ENCODE measurements around the gene JAKMIP2.
A peak's percentile ranks its signal among the peaks of the same experiment; 100 is the strongest.
"Not testable (repeated sequence)": the region's sequence is repeated elsewhere in the genome, so short reads cannot be mapped to it uniquely, and the experiment has no call there.

JAKMIP2 gene

DNA sequence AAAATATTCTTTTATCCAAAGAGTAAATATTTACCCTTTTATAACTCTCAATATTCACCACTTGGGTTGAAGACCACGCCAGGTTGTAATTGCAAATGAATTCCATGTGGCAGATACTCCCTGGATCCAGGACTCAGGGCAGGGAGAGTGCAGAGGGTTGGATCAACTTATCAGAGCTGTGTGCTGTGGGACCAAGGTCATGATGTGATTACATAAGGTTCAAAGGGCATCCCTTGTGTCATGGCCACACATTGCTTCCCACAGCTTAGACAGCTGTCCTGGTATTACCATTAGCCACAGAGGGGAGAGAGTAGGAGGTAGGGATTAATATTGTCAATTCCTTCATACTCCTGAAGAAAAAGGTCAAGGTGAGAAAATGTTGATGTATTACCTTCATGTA is 133.9 kb downstream of the JAKMIP2 start:
- DNase-seq (ENCODE audit: low read depth) = no peak

DNA sequence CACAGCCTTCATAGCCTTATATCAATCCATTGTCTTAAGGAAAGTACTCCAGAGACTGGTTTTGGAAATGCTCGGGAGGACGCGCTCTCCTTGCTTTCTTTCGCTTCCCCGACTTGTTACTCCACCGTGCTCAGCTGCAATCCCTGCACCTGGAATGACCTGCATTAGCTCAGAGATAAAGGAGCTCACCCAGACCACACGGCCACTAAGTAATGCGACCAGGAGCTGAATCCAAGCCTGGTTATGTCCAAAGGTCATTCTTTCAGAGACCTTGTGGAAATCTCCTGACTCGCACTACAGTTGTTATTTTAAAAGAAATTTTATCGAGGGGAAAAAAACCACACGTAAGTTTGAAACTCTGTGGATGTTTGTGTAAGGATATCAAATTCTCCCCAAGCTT is 137.3 kb downstream of the JAKMIP2 start:
- DNase-seq (ENCODE audit: low read depth) = no peak

DNA sequence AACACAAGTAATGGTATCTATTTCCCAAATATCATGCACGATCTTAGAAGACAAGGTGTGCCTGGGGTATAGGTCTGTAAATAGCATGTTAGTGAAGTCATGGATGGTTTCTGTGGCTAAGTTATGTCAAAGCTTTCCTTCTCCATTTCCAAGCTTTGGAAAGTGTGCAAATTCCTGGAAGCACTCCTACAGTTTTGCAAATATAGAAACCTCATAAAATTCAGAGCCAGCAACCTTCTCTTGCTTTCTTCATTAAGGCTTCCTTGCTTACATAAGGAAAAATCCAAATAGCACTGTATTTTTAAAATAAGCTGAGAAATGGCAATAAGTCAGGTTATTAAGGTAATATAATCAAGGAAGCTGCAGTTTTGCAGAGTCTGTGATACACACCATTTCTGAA is 138.1 kb downstream of the JAKMIP2 start:
- no peak for DNase-seq (ENCODE audit: low read depth)

DNA sequence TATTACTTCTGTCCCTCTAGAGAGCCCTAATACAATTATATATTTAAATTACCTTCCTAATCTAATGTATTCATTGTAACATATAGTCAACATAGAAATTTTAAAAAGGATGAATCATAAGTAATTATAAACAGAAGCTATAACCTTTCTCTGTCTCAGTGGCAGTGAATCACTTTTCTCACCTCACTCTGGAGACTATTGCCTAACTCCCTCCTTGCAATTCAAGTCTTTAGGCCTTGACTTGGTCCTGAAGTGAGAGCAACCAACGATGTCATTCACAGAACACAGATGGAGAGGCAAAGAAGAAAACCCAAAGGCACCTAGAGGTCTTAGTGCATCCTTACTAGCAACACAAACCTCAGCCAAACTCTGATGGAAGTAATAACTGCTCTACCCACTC is 139.4 kb downstream of the JAKMIP2 start:
- DNase-seq (ENCODE audit: low read depth) = no peak

DNA sequence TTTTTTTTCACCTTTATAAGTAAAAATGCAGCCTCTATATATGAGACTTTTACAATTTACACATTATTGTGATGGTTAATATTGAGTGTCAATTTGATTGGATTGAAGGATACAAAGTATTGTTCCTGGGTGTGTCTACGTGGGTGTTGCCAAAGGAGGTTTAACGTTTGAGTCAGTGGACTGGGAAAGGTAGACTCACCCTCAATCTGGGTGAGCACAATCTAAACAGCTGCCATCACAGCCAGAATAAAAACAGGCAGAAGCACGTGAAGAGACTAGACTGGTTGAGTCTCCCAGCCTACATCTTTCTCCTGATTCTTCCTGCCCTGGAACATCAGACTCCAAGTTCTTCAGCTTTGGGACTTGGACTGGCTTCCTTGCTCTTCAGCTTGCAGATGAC is 139.9 kb downstream of the JAKMIP2 start:
- no peak for DNase-seq (ENCODE audit: low read depth)

DNA sequence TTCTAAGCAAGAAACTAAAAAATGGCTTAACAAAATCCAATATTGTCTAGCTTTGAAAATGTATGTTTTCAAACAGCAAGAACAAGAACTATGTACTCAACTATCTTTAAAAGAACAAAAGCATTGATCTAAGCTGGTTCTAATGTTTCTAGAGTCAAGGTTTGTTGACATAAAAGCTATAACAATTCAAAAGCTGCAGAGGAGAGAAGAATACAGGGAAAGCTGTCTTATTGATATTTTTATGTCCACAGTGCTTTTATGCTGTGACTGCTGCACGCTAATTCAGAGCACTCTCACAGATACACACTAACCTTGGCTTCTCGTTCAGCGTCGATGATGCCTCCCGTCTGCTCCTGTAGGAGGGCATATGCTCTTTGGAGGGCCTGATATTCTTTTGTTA is 143.2 kb downstream of the JAKMIP2 start:
- DNase-seq (ENCODE audit: low read depth) = no peak

DNA sequence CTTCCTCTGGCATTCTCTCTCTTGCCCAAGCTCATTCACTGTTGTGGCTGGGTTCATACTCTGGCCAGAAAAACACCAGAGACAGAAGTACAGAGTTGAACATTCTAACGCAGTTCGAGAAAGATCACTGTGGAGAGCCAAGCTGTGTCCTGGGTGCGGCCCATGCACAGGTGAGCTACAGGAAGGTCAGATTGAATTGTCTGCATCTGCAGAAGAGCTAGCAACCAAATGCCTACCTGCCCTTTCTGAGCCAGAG is 145.9 kb downstream of the JAKMIP2 start:
- no peak for DNase-seq (ENCODE audit: low read depth)

DNA sequence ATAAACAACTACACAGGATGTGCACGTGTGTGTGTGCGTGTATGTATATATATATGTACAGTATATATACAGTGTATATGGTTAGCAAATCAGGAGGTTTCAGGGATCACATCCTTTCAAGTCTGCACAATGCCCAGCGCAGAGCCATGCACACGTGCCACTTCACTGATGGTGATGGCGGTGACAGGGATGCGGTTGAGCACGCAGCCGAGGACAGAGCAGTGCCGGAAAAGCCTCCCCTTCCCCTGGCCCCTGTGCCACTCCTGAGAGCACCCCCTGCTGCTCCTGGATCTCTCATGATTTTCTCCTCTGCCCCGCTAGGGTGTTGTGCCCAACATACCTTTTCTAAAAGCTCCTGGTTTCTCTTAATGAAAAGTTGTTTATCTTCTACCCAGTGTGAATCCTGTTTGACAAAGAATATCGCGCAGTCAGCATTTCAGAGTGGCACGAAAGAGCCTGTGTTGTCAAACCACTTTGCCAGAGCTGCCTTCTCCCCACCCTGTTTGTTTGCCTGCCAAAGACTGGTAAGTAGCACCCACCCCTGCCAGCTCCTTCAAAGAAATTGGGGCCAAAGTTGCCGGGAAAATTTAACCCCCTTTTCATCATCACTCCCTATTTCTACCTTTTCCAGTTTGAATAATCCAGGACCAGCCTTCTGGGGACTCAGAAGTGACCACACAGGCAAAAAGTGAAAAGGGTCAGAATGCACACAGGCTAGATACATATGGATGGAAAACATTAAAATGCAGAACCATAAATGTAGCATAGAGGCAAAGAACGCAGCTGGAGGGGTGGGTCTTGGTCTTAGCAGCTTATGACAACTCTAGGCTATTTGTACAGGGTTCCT is 146.4 kb downstream of the JAKMIP2 start:
- no peak for DNase-seq (ENCODE audit: low read depth)

DNA sequence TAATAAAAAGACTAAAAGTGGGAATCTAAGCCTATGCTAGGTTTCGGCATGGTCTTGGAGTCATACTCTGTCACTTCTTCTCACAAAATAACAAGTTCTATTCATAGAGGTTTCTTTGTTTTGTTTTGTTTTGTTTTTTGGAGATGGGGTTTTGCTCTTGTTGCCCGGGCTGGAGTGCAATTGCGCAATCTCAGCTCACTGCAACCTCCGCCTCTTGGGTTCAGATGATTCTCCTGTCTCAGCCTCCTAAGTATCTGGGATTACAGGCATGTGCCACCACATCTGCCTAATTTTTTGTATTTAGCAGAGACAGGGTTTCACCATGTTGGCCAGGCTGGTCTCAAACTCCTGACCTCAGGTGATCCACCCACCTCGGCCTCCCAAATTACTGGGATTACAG is 147.1 kb downstream of the JAKMIP2 start:
- not testable (repeated sequence) for DNase-seq (ENCODE audit: low read depth)

DNA sequence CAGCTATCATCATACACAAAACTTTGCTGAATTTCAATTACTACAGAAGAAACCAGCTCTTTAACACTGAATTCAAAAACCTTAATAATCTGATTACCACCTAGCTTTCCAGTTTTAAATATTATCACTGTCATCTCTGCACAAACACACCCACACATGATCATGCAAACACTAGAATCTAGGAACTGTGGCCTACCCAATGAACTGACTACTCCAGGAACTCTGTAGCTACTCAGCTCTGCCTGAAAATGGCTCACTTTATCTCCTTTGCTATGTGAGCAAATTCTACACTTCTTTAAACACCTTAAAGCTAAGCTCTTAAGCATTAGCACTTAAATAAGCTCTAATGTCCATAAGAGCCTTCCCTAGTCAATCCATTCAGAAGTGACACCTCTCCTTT is 149.4 kb downstream of the JAKMIP2 start:
- DNase-seq (ENCODE audit: low read depth) = no peak

DNA sequence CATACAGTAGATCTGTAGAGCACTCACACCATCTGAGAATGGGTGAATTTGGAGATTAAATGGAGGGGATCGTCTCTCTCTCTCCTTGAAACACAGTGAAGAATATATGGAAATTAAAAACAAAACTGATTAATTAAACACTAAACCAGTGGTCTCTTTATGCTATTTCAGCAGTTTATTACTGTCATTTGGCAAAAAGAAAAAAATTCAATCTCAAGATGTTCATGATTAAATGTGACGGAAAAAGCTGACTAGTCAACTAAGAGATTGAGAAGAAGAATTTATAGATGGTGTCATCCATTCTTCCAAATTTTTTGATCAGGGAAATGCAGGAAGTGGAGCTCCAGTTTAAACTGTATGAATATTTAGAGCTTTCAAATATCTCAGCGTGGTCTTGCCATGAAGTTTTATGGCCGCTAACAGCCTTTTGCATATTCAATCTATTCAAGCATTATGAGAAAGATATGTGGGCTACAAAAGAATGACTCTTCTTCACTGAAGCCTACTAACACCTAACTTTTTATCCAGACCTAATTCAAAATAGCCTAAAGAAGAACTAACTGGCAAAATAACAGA is 151.0 kb downstream of the JAKMIP2 start:
- DNase-seq (ENCODE audit: low read depth) = no peak

DNA sequence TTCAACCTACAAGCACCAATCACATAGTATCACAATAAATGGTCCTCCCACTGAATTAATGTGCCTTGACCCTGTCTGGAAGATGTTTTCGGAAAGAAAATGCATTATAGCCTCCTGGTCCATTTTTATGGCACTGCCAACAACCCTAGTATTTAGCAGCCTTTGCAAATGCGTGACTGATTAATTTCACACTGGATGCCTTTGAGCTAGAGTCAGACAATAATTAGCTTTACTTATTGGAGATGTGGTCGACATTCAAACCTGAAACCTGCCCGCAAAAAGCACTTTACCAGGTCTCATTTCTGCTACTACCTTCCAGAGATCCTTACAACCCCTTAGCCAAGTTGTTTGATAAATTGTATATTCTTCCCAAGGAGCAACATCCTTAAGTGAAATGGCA is 153.3 kb downstream of the JAKMIP2 start:
- no peak for DNase-seq (ENCODE audit: low read depth)

DNA sequence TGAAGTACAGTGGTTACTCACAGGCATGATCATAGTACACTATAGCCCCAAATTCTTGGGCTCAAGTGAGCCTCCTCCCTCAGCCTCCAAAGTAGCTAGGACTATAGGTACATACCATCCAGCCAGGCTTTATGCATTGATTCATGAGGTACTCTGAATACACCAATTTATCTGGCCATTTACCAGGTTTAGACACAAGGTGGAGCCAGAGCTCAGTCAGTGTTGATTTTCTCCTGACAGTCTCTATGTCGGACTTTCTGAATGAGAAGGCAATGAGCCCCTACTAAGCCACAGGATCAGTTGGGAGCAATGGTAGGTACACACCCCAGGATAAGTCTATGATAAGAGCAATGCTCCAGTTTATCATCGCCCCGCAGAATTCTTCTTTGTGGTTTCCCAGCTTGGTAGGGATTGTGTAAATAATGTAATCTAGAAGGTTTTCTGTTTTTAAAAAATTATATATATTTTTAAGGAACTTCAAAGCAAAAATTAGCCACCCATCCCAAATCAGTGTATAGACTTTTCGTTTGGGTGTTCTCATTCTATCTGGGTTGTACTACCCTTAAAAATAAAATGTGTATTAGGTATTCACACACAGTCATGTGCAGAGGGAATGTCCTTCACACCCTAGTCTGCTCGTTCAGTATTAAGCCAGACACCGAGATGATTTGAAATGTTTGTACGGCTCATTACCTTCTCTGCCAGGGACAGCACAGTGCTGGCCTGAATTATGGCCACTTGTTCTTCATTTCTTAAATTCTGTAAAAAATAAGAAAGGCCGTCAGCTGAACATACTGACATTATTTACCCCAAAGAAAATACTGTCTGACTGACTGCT is 154.3 kb downstream of the JAKMIP2 start:
- DNase-seq (ENCODE audit: low read depth) = peak; percentile 12

DNA sequence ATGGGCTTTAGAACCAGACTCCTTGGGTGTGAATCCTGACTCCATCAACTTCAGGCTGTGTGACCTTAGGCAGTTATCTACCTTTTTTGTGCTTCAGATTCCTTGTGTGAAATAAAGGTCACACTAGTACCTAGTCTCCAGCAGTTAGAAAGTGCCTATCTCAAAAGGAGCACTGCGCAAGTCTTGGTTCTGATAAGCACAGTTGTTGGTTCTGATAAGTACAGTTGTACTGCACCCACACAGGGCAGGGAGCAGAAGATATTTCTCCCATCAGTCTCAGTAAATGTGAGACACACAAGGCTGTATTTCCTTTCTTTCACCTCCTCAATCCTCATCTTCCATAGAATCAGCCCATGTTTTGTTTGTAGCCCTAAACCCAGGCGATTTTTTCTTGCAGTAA is 156.1 kb downstream of the JAKMIP2 start:
- DNase-seq (ENCODE audit: low read depth) = no peak

DNA sequence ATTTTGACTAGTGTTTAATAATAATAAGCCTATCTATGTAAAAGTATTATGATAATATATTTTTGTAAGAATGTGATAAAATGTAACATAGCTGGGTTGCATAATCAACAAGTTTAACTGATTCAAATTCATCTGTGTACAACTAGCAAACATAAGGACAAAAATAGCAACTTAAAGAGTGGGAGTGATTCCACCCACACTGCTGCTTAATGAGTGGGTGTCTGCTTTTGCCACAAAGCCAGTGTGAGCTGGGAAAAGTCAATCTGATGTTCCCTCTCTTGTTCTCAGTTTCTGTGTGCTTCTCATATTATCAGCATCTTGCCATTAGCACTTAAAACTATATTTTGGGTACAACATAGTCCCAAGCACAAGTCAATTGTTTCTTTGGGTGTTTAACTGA is 161.5 kb downstream of the JAKMIP2 start:
- no peak for DNase-seq (ENCODE audit: low read depth)

DNA sequence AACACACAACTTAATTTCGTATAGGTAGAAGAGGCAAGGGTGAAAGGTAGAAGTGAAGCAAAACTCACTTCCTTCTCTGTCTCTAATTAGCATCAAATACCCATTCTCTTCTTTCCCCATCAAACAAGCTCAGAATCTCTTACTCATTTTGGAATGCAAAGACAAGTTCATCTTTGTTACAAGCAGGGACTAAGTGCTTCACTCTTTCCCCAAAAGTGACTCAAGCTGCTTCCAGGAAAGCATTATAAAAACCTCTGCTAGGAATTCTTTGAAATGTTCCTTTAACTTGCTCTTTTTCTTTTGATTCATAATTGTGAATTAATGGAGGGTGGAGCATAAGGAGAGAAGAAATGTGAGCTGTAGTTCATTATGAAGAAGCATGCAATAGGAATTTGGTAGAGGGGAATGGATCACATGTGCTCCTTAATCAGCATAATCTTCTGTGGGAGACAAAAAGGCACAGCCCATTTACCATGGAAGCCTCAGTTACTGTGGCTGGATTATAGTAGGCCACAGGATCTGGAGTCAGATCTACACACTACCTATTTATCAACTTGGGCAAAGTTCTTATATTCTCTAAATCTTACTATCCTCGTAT is 163.1 kb downstream of the JAKMIP2 start:
- DNase-seq (ENCODE audit: low read depth) = no peak

DNA sequence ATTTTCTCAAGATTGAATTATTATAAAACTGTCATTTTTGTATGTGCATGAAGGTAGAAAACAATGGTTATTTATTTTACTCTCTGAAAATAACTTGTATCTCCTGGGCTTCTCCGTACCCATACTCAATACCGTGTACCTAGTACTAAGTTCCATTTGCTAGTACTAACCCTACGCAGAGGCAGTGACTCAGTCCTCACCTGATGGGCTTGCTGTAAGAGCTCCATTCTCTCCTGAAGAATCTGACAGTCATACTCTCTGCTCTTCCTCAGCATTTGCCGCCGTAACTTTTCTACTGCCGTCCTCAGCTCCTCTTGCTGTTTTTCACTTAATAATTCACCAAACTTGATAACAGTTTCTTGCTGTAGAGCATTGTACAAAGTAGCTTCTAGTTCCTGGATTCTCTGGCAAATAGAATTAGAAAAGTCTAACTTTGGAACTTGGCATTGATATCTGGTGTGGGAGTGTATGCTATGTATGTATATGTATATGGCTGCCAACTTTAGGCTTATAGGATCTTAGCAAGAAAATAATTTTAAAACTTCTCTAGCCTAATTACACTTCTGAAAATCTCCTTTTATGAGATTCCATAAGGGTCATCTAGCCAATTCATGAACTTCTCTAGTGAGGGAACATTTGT is 164.7 kb downstream of the JAKMIP2 start:
- no peak for DNase-seq (ENCODE audit: low read depth)

DNA sequence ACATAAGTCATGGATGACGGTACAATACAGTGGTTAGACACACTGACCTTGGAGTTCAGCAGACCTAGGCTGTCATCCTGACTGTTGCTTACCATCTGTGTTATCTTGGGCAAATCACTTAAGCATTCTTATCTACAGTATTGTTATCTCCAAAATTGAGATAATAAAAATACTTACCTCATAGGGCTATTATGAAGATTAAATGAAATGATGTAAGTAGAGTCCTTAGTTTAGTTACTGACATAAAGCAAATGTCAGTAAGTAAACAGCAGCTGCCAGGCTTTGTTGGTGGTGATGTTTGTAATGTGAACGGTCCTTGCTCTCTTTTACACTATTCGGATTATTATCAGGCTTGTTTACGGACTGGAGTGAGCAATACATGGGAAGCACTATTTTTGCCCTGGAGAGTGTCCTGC is 165.3 kb downstream of the JAKMIP2 start:
- no peak for DNase-seq (ENCODE audit: low read depth)

DNA sequence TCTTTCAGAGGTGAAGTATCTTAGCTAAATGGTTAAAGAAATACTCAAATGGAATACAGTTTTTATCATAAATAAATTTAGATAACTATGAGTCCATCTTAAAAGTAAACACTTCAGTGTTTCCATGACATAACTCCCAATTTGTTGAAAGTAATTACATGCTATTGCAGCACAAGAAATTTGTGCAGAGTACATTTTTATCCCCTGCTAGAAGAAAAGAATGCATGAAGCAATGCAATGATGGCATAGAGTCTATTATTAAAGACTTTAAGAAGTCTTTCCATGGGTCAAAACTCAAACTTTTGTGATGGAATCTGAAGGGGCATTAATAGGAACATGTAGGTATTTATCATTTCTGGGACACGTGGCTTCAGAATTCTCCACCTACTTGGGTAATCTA is 166.1 kb downstream of the JAKMIP2 start:
- DNase-seq (ENCODE audit: low read depth) = no peak

DNA sequence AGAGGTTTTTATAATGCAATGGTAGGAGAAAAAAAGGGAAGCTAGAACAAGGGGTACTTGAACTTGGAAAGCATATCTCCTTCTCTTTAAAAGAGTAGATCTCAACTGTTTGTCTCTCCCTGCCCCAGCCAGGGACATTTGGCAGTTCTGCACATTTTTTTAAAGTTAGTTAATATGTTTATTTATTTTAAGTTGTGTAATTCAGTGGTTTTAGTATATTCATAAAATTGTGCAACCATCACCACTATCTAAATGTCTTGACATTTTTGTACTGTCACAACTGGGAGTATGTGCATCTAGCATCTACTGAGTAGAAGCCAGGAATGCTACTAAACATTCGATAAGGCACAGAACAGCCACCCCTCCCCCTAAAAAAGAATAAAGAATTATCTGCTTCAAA is 169.2 kb downstream of the JAKMIP2 start:
- no peak for DNase-seq (ENCODE audit: low read depth)

DNA sequence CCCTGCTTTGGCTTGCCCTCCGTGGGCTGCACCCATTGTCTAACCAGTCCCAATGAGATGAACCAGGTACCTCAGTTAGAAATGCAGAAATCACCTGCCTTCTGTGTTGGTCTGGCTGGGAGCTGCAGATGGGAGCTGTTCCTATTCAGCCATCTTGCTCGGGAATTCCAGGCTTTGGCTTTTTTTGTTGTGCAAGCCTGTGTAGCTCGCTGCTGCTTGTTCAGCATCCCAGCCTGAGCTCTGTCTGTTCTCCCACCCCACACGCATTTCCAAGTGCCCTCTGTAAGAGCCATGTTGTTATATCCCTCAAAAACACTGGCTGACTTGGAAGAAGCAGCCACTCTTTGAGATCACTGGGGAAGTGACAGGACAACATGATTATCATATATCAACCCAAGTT is 171.0 kb downstream of the JAKMIP2 start:
- no peak for DNase-seq (ENCODE audit: low read depth)

DNA sequence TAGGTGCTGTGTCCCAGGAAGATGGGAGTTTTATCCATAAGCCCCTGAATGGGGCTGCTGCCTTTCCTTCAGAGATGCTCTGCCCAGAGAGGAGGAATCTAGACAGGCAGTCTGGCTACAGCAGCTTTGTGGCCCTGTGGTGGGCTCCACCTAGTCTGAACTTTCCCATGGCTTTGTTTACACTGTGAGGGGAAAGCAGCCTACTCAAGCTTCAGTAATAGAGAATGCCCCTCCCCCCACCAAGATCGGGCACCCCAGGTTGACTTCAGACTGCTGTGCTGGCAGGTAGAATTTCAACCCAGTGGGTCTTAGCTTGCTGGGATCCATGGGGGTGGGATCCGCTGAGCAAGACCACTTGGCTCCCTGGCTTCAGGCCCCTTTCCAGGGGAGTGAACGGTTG is 171.7 kb downstream of the JAKMIP2 start:
- no peak for DNase-seq (ENCODE audit: low read depth)
